ENCODE data around the gene ZFYVE28. TPM values are rescaled to one million over a fixed set of nuclear protein-coding genes. Genes with fewer than 3 reads are reported as not detected.

The ZFYVE28 gene
- total RNA-seq, 4 donors from 2014 or later: 44.8 to 110 (median 69.6) TPM

- H3K9me3 ChIP-seq: no peaks in the 10 kb centered on the region
- H3K36me3 ChIP-seq: no peaks in the 10 kb centered on the region
- no peak overlapping the region for H3K4me3 ChIP-seq
- no peak overlapping the region for H3K27ac ChIP-seq
- no peak for TF ChIP-seq POLR2A (IDR thresholded peaks at IDR 0.05)
- no peak for TF ChIP-seq EP300 (IDR thresholded peaks at IDR 0.05; ENCODE audit: low read depth)
- TF ChIP-seq CTCF (IDR thresholded peaks at IDR 0.05): no peak
- no peak for TF ChIP-seq POLR2AphosphoS5 (IDR thresholded peaks at IDR 0.05)
- H3K4me1 ChIP-seq: peaks cover 0 to 5% (median 4%) of the 10 kb centered on the region in 4 donors
- 87 to 88% methylated on average over 20 to 27 of the region's 27 CpGs for WGBS, 2 donors (ENCODE audit: low coverage in 1 of 2)
- in situ Hi-C loops (cut with MboI; ENCODE audit: low pct_ligation_motif_present in 1 of 4, low pct_unique_long_range_greater_than_20kb in 1 of 4, low sequenced_read_pairs in 3 of 4) (no loop called here), intact Hi-C loops (cut with DNase I; ENCODE audit: low total_unique reads) (no loop called here)
- no peaks in the 10 kb centered on the region for H3K27me3 ChIP-seq
- DNase-seq: no peak
Observed at GRCh38 chr4:2338754-2339457, 79.5 kb downstream of the ZFYVE28 start.

GRCh38 chr4:2337896-2338295, 80.5 kb downstream of the ZFYVE28 start:
- Histone ChIP-seq H3K36me3 (no peaks in the 10 kb centered on the region), H3K4me1 (peaks cover 0 to 12% (median 9%) of the 10 kb centered on the region in 4 donors), H3K27ac (no peak overlapping the region), H3K27me3 (no peaks in the 10 kb centered on the region), H3K4me3 (no peak overlapping the region), H3K9me3 (no peaks in the 10 kb centered on the region)
- in situ Hi-C loops (cut with MboI; ENCODE audit: low pct_ligation_motif_present in 1 of 4, low pct_unique_long_range_greater_than_20kb in 1 of 4, low sequenced_read_pairs in 3 of 4): no loop called here
- intact Hi-C loops (cut with DNase I; ENCODE audit: low total_unique reads): no loop called here
- no peak for TF ChIP-seq CTCF (IDR thresholded peaks at IDR 0.05)
- no peak for TF ChIP-seq POLR2A (IDR thresholded peaks at IDR 0.05)
- no peak for TF ChIP-seq EP300 (IDR thresholded peaks at IDR 0.05; ENCODE audit: low read depth)
- no peak for TF ChIP-seq POLR2AphosphoS5 (IDR thresholded peaks at IDR 0.05)
- WGBS, 2 donors (ENCODE audit: low coverage in 1 of 2): 97% methylated on average over 12 of the region's 13 CpGs; no CpG with 5 or more reads in 1 of the 2 donors
- DNase-seq: no peak

GRCh38 chr4:2337131-2337723, 81.2 kb downstream of the ZFYVE28 start:
- H3K9me3 ChIP-seq: no peaks in the 10 kb centered on the region
- in situ Hi-C loops (cut with MboI; ENCODE audit: low pct_ligation_motif_present in 1 of 4, low pct_unique_long_range_greater_than_20kb in 1 of 4, low sequenced_read_pairs in 3 of 4) (no loop called here), intact Hi-C loops (cut with DNase I; ENCODE audit: low total_unique reads) (no loop called here)
- H3K4me1 ChIP-seq: peaks cover 0 to 12% (median 9%) of the 10 kb centered on the region in 4 donors
- no peaks in the 10 kb centered on the region for H3K27me3 ChIP-seq
- no peak overlapping the region for H3K27ac ChIP-seq
- no peak for TF ChIP-seq POLR2A (IDR thresholded peaks at IDR 0.05)
- TF ChIP-seq CTCF (IDR thresholded peaks at IDR 0.05): no peak
- no peak for TF ChIP-seq POLR2AphosphoS5 (IDR thresholded peaks at IDR 0.05)
- TF ChIP-seq EP300 (IDR thresholded peaks at IDR 0.05; ENCODE audit: low read depth): no peak
- WGBS, 2 donors (ENCODE audit: low coverage in 1 of 2): 50 to 82% methylated on average over 1 to 18 of the region's 20 CpGs
- H3K36me3 ChIP-seq: no peaks in the 10 kb centered on the region
- no peak overlapping the region for H3K4me3 ChIP-seq
- DNase-seq: no peak

- no peak for DNase-seq
- TF ChIP-seq CTCF (IDR thresholded peaks at IDR 0.05) (no peak), POLR2AphosphoS5 (IDR thresholded peaks at IDR 0.05) (no peak), EP300 (IDR thresholded peaks at IDR 0.05; ENCODE audit: low read depth) (no peak), POLR2A (IDR thresholded peaks at IDR 0.05) (no peak)
- H3K4me1 ChIP-seq: peaks cover 0 to 12% (median 9%) of the 10 kb centered on the region in 4 donors
- H3K36me3 ChIP-seq: no peaks in the 10 kb centered on the region
- H3K27me3 ChIP-seq: no peaks in the 10 kb centered on the region
- no peak overlapping the region for H3K27ac ChIP-seq
- H3K9me3 ChIP-seq: no peaks in the 10 kb centered on the region
- H3K4me3 ChIP-seq: no peak overlapping the region
- in situ Hi-C loops (cut with MboI; ENCODE audit: low pct_ligation_motif_present in 1 of 4, low pct_unique_long_range_greater_than_20kb in 1 of 4, low sequenced_read_pairs in 3 of 4): no loop called here
- intact Hi-C loops (cut with DNase I; ENCODE audit: low total_unique reads): no loop called here
Observed at GRCh38 chr4:2336659-2337058, 81.8 kb downstream of the ZFYVE28 start.
